ENCODE data around the gene ISCA2. TPM values are rescaled to one million over a fixed set of nuclear protein-coding genes. Genes with fewer than 3 reads are reported as not detected.

Gene ISCA2
- total RNA-seq, 2 donors from 2014 or later: 23.5 to 25.5 TPM

DNA sequence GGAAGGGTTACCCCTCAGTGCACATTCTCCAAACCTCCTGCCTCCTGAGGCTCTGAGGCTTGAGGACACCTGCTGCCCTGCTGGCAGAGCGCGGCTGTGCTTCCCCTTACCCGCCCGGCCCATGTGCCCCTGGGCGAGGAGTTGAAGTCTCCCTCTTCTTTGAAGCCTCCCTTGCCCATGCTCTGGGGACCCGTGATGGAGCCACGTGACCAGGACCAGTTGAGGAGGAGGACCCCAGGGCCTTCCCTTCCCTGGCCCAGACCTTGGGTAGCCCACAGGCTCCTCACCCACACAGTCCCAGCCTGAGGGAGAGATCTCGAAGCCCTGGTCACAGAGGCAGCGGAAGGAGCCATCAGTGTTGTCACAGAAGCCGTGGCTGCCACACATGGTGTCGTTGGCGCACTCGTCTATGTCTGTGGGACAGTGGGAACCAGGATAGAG is 12.9 kb downstream of the ISCA2 start:
- Histone ChIP-seq H3K36me3 (no peaks in the 10 kb centered on the region), H3K27me3 (replicated peaks; ENCODE audit: insufficient read depth) (no peaks in the 10 kb centered on the region), H3K9me3 (no peaks in the 10 kb centered on the region), H3K4me1 (replicated peaks) (no peaks in the 10 kb centered on the region), H3K27ac (no peak overlapping the region), H3K4me3 (no peak overlapping the region)
- DNase-seq (ENCODE audit: low spot score): no peak
- 92% methylated on average over 13 of the region's 13 CpGs for WGBS
- TF ChIP-seq POLR2AphosphoS5 (IDR thresholded peaks at IDR 0.05) (no peak), POLR2A (IDR thresholded peaks at IDR 0.05) (no peak)
- TF ChIP-seq, protein P1, sequence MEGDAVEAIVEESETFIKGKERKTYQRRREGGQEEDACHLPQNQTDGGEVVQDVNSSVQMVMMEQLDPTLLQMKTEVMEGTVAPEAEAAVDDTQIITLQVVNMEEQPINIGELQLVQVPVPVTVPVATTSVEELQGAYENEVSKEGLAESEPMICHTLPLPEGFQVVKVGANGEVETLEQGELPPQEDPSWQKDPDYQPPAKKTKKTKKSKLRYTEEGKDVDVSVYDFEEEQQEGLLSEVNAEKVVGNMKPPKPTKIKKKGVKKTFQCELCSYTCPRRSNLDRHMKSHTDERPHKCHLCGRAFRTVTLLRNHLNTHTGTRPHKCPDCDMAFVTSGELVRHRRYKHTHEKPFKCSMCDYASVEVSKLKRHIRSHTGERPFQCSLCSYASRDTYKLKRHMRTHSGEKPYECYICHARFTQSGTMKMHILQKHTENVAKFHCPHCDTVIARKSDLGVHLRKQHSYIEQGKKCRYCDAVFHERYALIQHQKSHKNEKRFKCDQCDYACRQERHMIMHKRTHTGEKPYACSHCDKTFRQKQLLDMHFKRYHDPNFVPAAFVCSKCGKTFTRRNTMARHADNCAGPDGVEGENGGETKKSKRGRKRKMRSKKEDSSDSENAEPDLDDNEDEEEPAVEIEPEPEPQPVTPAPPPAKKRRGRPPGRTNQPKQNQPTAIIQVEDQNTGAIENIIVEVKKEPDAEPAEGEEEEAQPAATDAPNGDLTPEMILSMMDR (IDR thresholded peaks at IDR 0.05): no peak
- intact Hi-C loops (cut with DNase I): loop anchor here (10.0 kb wide), 1 partner anchor 288 kb away; no protein-coding TSS in a partner anchor

DNA sequence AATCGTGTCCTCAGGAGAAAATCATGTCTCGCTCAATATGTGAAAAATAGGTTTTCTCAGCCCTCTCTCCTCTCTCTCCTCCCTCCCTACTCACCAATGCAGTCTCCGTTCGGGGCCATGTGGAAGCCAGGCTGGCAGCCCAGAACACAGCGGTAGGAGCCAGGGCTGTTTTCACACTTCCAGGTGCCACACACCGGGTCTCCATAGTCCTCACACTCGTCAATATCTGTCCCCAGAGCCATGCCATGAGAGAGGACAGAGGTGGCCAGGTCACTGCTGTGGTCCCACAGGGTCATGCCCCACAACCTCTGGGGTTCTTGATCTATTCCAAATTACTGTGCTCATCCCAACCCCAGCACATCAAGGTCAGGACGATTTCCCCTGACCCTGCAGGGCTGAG is 13.5 kb downstream of the ISCA2 start:
- Histone ChIP-seq H3K27ac (no peak overlapping the region), H3K4me1 (replicated peaks) (no peaks in the 10 kb centered on the region), H3K4me3 (no peak overlapping the region), H3K27me3 (replicated peaks; ENCODE audit: insufficient read depth) (no peaks in the 10 kb centered on the region), H3K9me3 (no peaks in the 10 kb centered on the region), H3K36me3 (no peaks in the 10 kb centered on the region)
- no peak for DNase-seq (ENCODE audit: low spot score)
- intact Hi-C loops (cut with DNase I): loop anchor here (10.0 kb wide), 1 partner anchor 288 kb away; no protein-coding TSS in a partner anchor
- WGBS: 85% methylated on average over 8 of the region's 8 CpGs
- TF ChIP-seq, protein P1 (IDR thresholded peaks at IDR 0.05): no peak
- TF ChIP-seq POLR2AphosphoS5 (IDR thresholded peaks at IDR 0.05): no peak
- no peak for TF ChIP-seq POLR2A (IDR thresholded peaks at IDR 0.05)

- no peak for DNase-seq (ENCODE audit: low spot score)
- TF ChIP-seq, protein P1 (IDR thresholded peaks at IDR 0.05): no peak
- TF ChIP-seq POLR2A (IDR thresholded peaks at IDR 0.05) (no peak), POLR2AphosphoS5 (IDR thresholded peaks at IDR 0.05) (no peak)
- Histone ChIP-seq H3K27me3 (replicated peaks; ENCODE audit: insufficient read depth) (no peaks in the 10 kb centered on the region), H3K27ac (no peak overlapping the region), H3K36me3 (no peaks in the 10 kb centered on the region), H3K4me3 (no peak overlapping the region), H3K4me1 (replicated peaks) (no peaks in the 10 kb centered on the region), H3K9me3 (no peaks in the 10 kb centered on the region)
- 53% methylated on average over 5 of the region's 5 CpGs for WGBS
- intact Hi-C loops (cut with DNase I): loop anchor here (10.0 kb wide), 1 partner anchor 287 kb away; no protein-coding TSS in a partner anchor
Observed at GRCh38 chr14:74507840-74508239, 14.3 kb downstream of the ISCA2 start.

- no peak for DNase-seq (ENCODE audit: low spot score)
- no peak for TF ChIP-seq POLR2A (IDR thresholded peaks at IDR 0.05)
- TF ChIP-seq POLR2AphosphoS5 (IDR thresholded peaks at IDR 0.05): no peak
- TF ChIP-seq, protein P1 (IDR thresholded peaks at IDR 0.05): no peak
- H3K4me1 ChIP-seq (replicated peaks): no peaks in the 10 kb centered on the region
- H3K27ac ChIP-seq: no peak overlapping the region
- no peaks in the 10 kb centered on the region for H3K27me3 ChIP-seq (replicated peaks; ENCODE audit: insufficient read depth)
- no peaks in the 10 kb centered on the region for H3K9me3 ChIP-seq
- H3K36me3 ChIP-seq: no peaks in the 10 kb centered on the region
- WGBS: 60% methylated on average over 15 of the region's 15 CpGs
- no peak overlapping the region for H3K4me3 ChIP-seq
- intact Hi-C loops (cut with DNase I): loop anchor here (10.0 kb wide), 1 partner anchor 286 kb away; no protein-coding TSS in a partner anchor
Observed at GRCh38 chr14:74508292-74508731, 14.7 kb downstream of the ISCA2 start.

GRCh38 chr14:74508844-74509428 is 15.4 kb downstream of the ISCA2 start:
- 88% methylated on average over 11 of the region's 13 CpGs for WGBS
- Histone ChIP-seq H3K4me3 (no peak overlapping the region), H3K4me1 (replicated peaks) (no peaks in the 10 kb centered on the region), H3K27me3 (replicated peaks; ENCODE audit: insufficient read depth) (no peaks in the 10 kb centered on the region), H3K9me3 (no peaks in the 10 kb centered on the region), H3K27ac (no peak overlapping the region), H3K36me3 (no peaks in the 10 kb centered on the region)
- intact Hi-C loops (cut with DNase I): loop anchor here (10.0 kb wide), 1 partner anchor 286 kb away; no protein-coding TSS in a partner anchor
- TF ChIP-seq, protein P1 (IDR thresholded peaks at IDR 0.05): no peak
- TF ChIP-seq POLR2AphosphoS5 (IDR thresholded peaks at IDR 0.05): no peak
- TF ChIP-seq POLR2A (IDR thresholded peaks at IDR 0.05): no peak
- no peak for DNase-seq (ENCODE audit: low spot score)
